ENCODE data around the gene INAFM1.

Gene INAFM1

DNA sequence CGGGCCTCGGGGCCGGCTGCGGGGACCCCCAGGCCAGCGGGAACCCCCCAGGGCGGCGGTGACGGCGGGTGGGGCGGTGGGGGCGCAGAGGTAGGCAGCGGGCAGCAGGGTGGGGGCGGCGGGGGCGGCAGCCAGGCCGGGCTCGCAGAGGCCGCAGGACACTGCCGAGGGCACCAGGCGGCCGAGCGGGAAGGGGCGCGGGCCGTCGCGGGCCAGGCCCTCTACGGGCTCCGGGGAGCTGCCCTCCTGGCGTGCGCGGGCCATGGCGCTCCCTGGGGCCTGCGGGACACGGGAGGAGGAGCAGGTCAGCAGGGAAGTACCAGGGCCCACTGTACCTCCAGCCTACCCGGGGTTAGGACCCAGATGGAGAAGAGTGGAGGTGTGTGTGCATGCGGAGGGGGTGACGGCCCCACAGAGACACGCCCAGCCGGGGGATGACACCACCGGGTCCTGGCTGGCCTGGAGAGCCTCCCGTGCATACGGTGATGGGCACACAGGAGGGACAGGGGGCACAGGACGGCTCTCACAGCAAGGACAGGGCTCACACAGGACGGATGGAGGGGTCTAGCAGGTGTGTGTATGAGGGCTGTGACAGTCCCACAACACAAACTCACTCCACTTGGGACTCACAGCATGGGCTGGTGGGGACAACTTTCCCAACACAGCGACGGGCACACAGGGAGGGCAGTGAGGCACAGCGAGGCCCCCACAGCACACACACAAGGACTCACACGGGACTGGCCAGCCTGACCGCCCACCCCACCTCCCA lies 46.3 kb upstream of the INAFM1 start:
- no peaks in the 10 kb centered on the region for H3K9me3 Mint-ChIP-seq

DNA sequence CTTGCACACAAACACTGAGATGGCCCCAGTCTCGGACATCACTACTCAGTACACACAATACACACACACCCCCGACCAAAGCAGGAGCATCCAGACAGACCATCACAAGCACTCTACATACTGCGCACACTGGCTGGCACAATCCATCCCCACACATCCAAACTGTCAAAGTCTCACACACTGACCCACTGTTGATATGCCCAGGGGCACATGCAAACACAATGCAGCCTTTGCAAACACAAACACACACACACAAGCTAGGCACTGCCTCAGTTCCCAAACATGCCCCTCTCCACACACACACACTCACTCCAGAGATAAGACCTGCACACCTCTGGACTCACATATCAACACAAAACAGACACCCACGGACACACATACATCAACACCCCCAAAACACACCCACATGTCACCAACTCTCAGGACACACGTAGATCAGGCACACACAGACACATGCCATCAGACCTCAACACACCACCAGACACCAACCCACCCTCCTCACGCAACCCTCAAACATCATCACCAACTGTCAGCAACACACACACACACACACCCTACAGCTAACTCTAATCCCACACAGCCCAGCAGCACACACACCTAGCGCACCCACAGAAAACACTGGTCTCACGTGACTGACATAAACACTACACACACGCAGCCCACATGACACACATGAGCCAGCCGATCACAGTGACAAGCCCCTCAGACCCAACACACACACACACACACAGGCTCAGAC lies 45.6 kb upstream of the INAFM1 start:
- no peak for DNase-seq
- Mint-ChIP-seq H3K9me3 (no peaks in the 10 kb centered on the region), H3K27me3 (ENCODE audit: low read depth, poor library complexity) (peaks cover 7% of the 10 kb centered on the region), H3K4me1 (peaks cover 25% of the 10 kb centered on the region), H3K27ac (no peak overlapping the region), H3K36me3 (ENCODE audit: low read depth) (peaks cover 6% of the 10 kb centered on the region), H3K4me3 (no peak overlapping the region)
- TF ChIP-seq, protein P1, sequence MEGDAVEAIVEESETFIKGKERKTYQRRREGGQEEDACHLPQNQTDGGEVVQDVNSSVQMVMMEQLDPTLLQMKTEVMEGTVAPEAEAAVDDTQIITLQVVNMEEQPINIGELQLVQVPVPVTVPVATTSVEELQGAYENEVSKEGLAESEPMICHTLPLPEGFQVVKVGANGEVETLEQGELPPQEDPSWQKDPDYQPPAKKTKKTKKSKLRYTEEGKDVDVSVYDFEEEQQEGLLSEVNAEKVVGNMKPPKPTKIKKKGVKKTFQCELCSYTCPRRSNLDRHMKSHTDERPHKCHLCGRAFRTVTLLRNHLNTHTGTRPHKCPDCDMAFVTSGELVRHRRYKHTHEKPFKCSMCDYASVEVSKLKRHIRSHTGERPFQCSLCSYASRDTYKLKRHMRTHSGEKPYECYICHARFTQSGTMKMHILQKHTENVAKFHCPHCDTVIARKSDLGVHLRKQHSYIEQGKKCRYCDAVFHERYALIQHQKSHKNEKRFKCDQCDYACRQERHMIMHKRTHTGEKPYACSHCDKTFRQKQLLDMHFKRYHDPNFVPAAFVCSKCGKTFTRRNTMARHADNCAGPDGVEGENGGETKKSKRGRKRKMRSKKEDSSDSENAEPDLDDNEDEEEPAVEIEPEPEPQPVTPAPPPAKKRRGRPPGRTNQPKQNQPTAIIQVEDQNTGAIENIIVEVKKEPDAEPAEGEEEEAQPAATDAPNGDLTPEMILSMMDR (IDR thresholded peaks at IDR 0.05), result no peak

More for the DNA sequence above, 46.3 kb upstream of the INAFM1 start:
- no peak for DNase-seq
- Mint-ChIP-seq H3K27ac (no peak overlapping the region), H3K4me3 (no peak overlapping the region), H3K4me1 (peaks cover 25% of the 10 kb centered on the region), H3K36me3 (ENCODE audit: low read depth) (peaks cover 6% of the 10 kb centered on the region), H3K27me3 (ENCODE audit: low read depth, poor library complexity) (peaks cover 7% of the 10 kb centered on the region)
- TF ChIP-seq, protein P1 (IDR thresholded peaks at IDR 0.05), result no peak

DNA sequence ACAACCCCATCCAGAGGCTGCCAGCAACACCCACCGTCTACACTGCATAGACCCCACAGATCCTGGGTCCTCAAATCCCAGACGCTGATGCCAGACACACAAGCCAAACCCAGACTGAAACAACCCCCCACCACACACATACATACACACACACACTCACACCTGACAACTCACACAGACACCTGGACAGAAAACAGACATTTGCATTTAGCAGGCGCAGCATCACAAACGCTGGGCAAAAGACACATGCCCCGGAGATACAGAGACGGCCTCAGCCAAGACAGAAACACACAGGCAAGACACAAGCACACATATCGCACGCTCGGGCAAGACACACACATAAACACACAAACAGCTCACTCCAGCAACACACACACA lies 45.0 kb upstream of the INAFM1 start:
- Mint-ChIP-seq H3K4me3 (no peak overlapping the region), H3K9me3 (no peaks in the 10 kb centered on the region), H3K27ac (no peak overlapping the region), H3K36me3 (ENCODE audit: low read depth) (peaks cover 6% of the 10 kb centered on the region), H3K27me3 (ENCODE audit: low read depth, poor library complexity) (peaks cover 7% of the 10 kb centered on the region), H3K4me1 (peaks cover 25% of the 10 kb centered on the region)
- TF ChIP-seq, protein P1 (IDR thresholded peaks at IDR 0.05), result no peak
- DNase-seq, result no peak

DNA sequence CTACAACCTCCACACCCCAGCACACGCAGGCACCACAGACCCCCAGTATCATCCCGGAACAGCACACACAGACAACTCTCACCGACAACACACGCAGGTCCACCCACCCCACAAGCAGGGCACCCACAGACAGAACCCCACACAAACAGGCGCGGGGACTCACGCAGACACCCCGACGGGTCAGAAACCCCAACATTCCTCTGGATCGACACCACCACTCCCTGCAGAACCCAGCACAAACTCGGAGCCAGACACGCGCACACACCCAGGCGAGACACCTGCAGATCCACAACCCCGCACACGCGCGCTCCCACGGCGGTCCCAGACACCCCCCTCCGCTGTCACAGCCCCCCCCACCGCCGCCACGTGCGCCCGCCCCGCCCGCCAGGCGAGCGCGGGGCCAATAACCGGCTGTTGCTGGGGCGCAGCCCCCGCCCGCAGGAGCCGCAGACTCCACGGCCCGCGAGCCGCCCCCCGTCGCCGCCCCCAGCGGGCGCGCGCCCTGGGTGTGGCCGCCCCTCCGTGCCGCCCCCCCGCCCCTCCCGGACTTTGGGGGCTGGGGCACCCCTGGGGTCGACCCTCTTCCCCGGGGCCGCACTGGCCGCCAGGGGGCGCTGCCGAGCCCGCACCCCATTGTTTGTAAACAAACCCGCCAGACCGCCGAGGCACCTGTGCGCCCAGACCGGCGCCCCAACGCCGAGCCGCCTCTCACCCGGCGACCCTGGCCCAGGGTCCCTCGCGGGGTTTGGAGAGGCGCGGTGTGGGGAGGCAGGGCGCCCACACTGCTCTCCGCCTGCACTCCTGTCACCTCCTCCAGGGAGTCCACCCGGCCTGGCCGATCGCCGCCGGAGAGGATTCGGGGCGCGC lies 44.4 kb upstream of the INAFM1 start:
- TF ChIP-seq, protein P1 (IDR thresholded peaks at IDR 0.05), result peak; percentile 63
- peak; percentile 75 for DNase-seq
- Mint-ChIP-seq H3K4me1 (peaks cover 24% of the 10 kb centered on the region), H3K4me3 (peak overlapping the region; percentile 42), H3K27me3 (ENCODE audit: low read depth, poor library complexity) (peaks cover 7% of the 10 kb centered on the region), H3K36me3 (ENCODE audit: low read depth) (peaks cover 5% of the 10 kb centered on the region), H3K27ac (no peak overlapping the region), H3K9me3 (no peaks in the 10 kb centered on the region)

DNA sequence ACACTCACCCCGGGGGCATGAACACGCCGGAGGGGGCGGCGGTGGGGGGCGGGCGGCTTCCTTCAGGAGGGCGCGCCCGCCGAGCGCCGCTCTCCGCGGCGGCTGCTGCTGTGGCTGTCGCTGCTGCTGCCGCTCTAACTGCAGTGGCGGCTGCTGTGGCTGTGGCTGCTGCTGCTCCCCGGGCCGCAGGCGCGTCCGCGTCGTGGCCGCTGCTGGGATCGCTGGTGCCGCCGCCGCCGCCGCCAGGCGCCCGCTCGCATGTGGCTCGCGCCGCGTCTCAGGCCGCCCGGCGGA lies 43.8 kb upstream of the INAFM1 start, which contains the start of gene BBC3:
Gene BBC3 (minus strand): TSS at position 279 of the 294 bp plus-strand sequence. CDS start 2,768 bp downstream, outside the sequence.
- DNase-seq, result no peak
- Mint-ChIP-seq H3K27me3 (ENCODE audit: low read depth, poor library complexity) (peaks cover 9% of the 10 kb centered on the region), H3K4me1 (peaks cover 19% of the 10 kb centered on the region), H3K9me3 (no peaks in the 10 kb centered on the region), H3K36me3 (ENCODE audit: low read depth) (no peaks in the 10 kb centered on the region), H3K4me3 (peak within 1 kb of the TSS; percentile 80), H3K27ac (peak within 1 kb of the TSS; percentile 62)
- TF ChIP-seq, protein P1 (IDR thresholded peaks at IDR 0.05), result no peak
